Vagina (tissue), 2 donors: ENCODE results near the gene ARHGEF16.

Experiments used
- POLR2A ChIP-seq, 2 donors: fragments of 450-650 bp; IDR thresholded peaks; one replicate each; pipeline ENCODE4 v1.6.1; 2017; ENCODE audit warnings: antibody characterized with exemption in 2 of 2, mild to moderate bottlenecking in 2 of 2, moderate library complexity in 2 of 2
- POLR2AphosphoS5 ChIP-seq, 2 donors: sonication (generic); formaldehyde crosslinking; IDR thresholded peaks; one replicate each; pipeline ENCODE4 v1.9.0; 2017; ENCODE audit warnings: antibody characterized with exemption in 2 of 2, mild to moderate bottlenecking in 2 of 2, low read depth in 1 of 2; ENCODE audit not compliant: insufficient read depth in 1 of 2
- TF ChIP-seq, protein P1 (sequence below), 3 experiments: fragments of 450-650 bp in 2 of 3; fragments of 200-600 bp in 1 of 3; sonication (generic) in 1 of 3; IDR thresholded peaks; one replicate each; pipeline ENCODE4 v1.5.1; 2017 to 2019; ENCODE audit warnings: antibody characterized with exemption in 3 of 3, mild to moderate bottlenecking in 2 of 3, moderate library complexity in 2 of 3

DNA sequence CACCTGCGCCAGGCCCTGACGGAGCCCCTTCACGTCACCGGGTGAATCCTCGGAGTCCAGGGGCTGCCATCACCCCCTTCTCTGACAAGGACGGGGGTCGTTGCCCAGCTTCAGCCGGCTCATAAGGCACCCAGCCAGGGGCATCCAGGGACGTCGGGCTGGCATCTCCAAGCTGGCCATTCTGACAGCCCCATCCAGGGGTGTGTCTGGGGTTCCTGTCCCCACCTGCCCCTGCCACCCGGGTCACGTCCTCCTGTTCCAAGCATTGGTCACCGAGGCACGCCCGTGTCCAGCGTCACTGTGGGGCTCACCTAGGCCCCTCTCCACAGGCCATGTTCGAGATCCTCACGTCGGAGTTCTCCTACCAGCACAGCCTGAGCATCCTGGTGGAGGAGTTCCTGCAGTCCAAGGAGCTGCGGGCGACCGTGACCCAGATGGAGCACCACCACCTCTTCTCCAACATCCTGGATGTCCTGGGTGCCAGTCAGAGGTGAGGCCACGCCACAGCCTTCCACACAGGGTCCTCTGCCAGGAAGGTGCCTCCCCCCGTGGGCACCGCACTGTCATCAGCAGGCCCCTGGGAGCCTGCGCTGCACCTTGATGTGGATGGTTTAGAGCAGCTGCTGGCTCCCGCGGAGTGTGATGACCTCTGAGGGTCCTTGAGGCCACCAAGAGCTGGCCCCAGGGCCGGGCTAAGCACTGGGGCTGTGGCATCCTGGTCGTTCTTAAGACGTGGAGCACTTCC lies 14.8 kb downstream of the ARHGEF16 start:
- TF ChIP-seq, protein P1, sequence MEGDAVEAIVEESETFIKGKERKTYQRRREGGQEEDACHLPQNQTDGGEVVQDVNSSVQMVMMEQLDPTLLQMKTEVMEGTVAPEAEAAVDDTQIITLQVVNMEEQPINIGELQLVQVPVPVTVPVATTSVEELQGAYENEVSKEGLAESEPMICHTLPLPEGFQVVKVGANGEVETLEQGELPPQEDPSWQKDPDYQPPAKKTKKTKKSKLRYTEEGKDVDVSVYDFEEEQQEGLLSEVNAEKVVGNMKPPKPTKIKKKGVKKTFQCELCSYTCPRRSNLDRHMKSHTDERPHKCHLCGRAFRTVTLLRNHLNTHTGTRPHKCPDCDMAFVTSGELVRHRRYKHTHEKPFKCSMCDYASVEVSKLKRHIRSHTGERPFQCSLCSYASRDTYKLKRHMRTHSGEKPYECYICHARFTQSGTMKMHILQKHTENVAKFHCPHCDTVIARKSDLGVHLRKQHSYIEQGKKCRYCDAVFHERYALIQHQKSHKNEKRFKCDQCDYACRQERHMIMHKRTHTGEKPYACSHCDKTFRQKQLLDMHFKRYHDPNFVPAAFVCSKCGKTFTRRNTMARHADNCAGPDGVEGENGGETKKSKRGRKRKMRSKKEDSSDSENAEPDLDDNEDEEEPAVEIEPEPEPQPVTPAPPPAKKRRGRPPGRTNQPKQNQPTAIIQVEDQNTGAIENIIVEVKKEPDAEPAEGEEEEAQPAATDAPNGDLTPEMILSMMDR (IDR thresholded peaks at IDR 0.05): no peak
- TF ChIP-seq POLR2A (IDR thresholded peaks at IDR 0.05): no peak
- no peak for TF ChIP-seq POLR2AphosphoS5 (IDR thresholded peaks at IDR 0.05; ENCODE audit: insufficient read depth in 1 of 2, low read depth in 1 of 2)
